ENCODE results near the gene STING1. TPM values are rescaled to one million over a fixed set of nuclear protein-coding genes. Genes with fewer than 3 reads are reported as not detected.
A peak's percentile ranks its signal among the peaks of the same experiment; 100 is the strongest.

Gene STING1
- polyA plus RNA-seq, 1 of the 3 experiments (the other 2 are of a cell fraction), result 98.4 TPM

GRCh38 chr5:139474890-139475791, 7.4 kb downstream of the STING1 start (continued):
- TF ChIP-seq CTCF (IDR thresholded peaks at IDR 0.05) (no peak), MAX (IDR thresholded peaks at IDR 0.05; ENCODE audit: low read depth) (no peak), RFX5 (IDR thresholded peaks at IDR 0.05; ENCODE audit: low read length) (no peak), TEAD4 (IDR thresholded peaks at IDR 0.05; ENCODE audit: borderline replicate concordance, insufficient read depth) (no peak), GABPA (IDR thresholded peaks at IDR 0.05; ENCODE audit: low read depth) (no peak), PBX3 (IDR thresholded peaks at IDR 0.05) (no peak)

- Histone ChIP-seq H3K79me2 (ENCODE audit: insufficient read depth) (peaks cover 11% of the 10 kb centered on the region), H2AFZ (ENCODE audit: low read depth) (no peak overlapping the region), H3F3A (replicated peaks; ENCODE audit: insufficient read depth) (peaks cover 9% of the 10 kb centered on the region), H3K4me1 (ENCODE audit: control insufficient read depth in 1 of 2, insufficient read depth in 2 of 2, low read depth in 1 of 2, low read length in 1 of 2) (peaks cover 3 to 8% of the 10 kb centered on the region in 2 experiments; a peak in 2 of 4 replicates), H3K9me2 (no peaks in the 10 kb centered on the region), H3K9ac (no peak overlapping the region), H3K36me3 (replicated peaks in 1 of 2; ENCODE audit: control insufficient read depth in 1 of 2, insufficient read depth in 2 of 2, low read length in 1 of 2) (peaks cover 9 to 25% of the 10 kb centered on the region in 2 experiments), H4K20me1 (ENCODE audit: insufficient read depth) (no peaks in the 10 kb centered on the region), H3K4me2 (0 out of 2 replicates have a peak overlapping the region, but pooled peaks have one; percentile 7), H3K27me3 (ENCODE audit: insufficient read depth) (no peaks in the 10 kb centered on the region), H3K4me3 (ENCODE audit: low read depth in 2 of 2, low read length in 1 of 2) (no peak overlapping the region), H3K9me3 (no peaks in the 10 kb centered on the region), H3K27ac (ENCODE audit: low read depth in 2 of 2, low read length in 1 of 2) (peak overlapping the region; percentile 19 to 40; a peak in 2 of 4 replicates)
- TF ChIP-seq CHD2 (IDR thresholded peaks at IDR 0.05; ENCODE audit: low read length, partially characterized antibody) (no peak), TCF12 (IDR thresholded peaks at IDR 0.05) (peak; percentile 4; the same call in 1 of the 2 replicates)
- peak; percentile 15 for DNase-seq
- ChIA-PET CTCF (interaction anchor here (1.4 kb wide), 1 partner anchor 44 kb away, joined by 3 read pairs; no protein-coding TSS in a partner anchor), POLR2A (no interaction called here)
- WGBS (ENCODE audit: low lambda C conversion rate), result 87% methylated on average over 2 of the region's 2 CpGs
Measured at GRCh38 chr5:139473565-139473964, 9.0 kb downstream of the STING1 start.

GRCh38 chr5:139473105-139473504, 9.5 kb downstream of the STING1 start:
- no peaks in the 10 kb centered on the region for H3K9me2 ChIP-seq
- H3F3A ChIP-seq (replicated peaks; ENCODE audit: insufficient read depth), result peaks cover 7% of the 10 kb centered on the region
- CTCF ChIA-PET, result interaction anchor here (1.4 kb wide), 1 partner anchor 44 kb away, joined by 3 read pairs; no protein-coding TSS in a partner anchor
- H3K79me2 ChIP-seq (ENCODE audit: insufficient read depth), result peaks cover 6% of the 10 kb centered on the region
- no peak overlapping the region for H2AFZ ChIP-seq (ENCODE audit: low read depth)
- H3K9ac ChIP-seq, result no peak overlapping the region
- DNase-seq, result no peak
- no peak overlapping the region for H3K4me3 ChIP-seq (ENCODE audit: low read depth in 2 of 2, low read length in 1 of 2)
- no peaks in the 10 kb centered on the region for H4K20me1 ChIP-seq (ENCODE audit: insufficient read depth)
- H3K27ac ChIP-seq (ENCODE audit: low read depth in 2 of 2, low read length in 1 of 2), result peak overlapping the region in 1 of 2 experiments; percentile 19; a peak in 1 of 4 replicates
- WGBS (ENCODE audit: low lambda C conversion rate), result 94% methylated on average over 8 of the region's 8 CpGs
- H3K36me3 ChIP-seq (replicated peaks in 1 of 2; ENCODE audit: control insufficient read depth in 1 of 2, insufficient read depth in 2 of 2, low read length in 1 of 2), result peaks cover 4 to 23% of the 10 kb centered on the region in 2 experiments
- no peaks in the 10 kb centered on the region for H3K9me3 ChIP-seq
- H3K4me2 ChIP-seq, result no peak overlapping the region
- peaks cover 3 to 8% of the 10 kb centered on the region in 2 experiments; a peak in 2 of 4 replicates for H3K4me1 ChIP-seq (ENCODE audit: control insufficient read depth in 1 of 2, insufficient read depth in 2 of 2, low read depth in 1 of 2, low read length in 1 of 2)
- POLR2A ChIA-PET, result no interaction called here
- no peaks in the 10 kb centered on the region for H3K27me3 ChIP-seq (ENCODE audit: insufficient read depth)
- TF ChIP-seq USF2 (IDR thresholded peaks at IDR 0.05; ENCODE audit: borderline replicate concordance, low read depth, low read length), result no peak
- TF ChIP-seq YY1 (IDR thresholded peaks at IDR 0.05; ENCODE audit: low read depth), result no peak
- TF ChIP-seq ZBTB33 (IDR thresholded peaks at IDR 0.05; ENCODE audit: borderline replicate concordance, low read depth), result no peak
- no peak for TF ChIP-seq NFIC (IDR thresholded peaks at IDR 0.05; ENCODE audit: borderline replicate concordance)
- no peak for TF ChIP-seq CHD2 (IDR thresholded peaks at IDR 0.05; ENCODE audit: low read length, partially characterized antibody)
- no peak for TF ChIP-seq TAF1 (IDR thresholded peaks at IDR 0.05; ENCODE audit: borderline replicate concordance, low read depth, low read length)
- no peak for TF ChIP-seq PBX3 (IDR thresholded peaks at IDR 0.05)
- no peak for TF ChIP-seq FOXJ3 (CRISPR knock-in tag; IDR thresholded peaks at IDR 0.05)
- TF ChIP-seq RXRA (IDR thresholded peaks at IDR 0.05; ENCODE audit: borderline replicate concordance, low read depth), result no peak
- TF ChIP-seq RFX5 (IDR thresholded peaks at IDR 0.05; ENCODE audit: low read length), result no peak
